Measurements from ENCODE around the gene BCKDHB.

Gene BCKDHB

GRCh38 chr6:80133020-80133419 is 26.5 kb downstream of the BCKDHB start:
- no peaks in the 10 kb centered on the region for H3K9me3 ChIP-seq (ENCODE audit: control insufficient read depth, insufficient read depth, low read length)
- no peak overlapping the region for H3K9ac ChIP-seq (ENCODE audit: low read depth, low read length)
- no peaks in the 10 kb centered on the region for H3K36me3 ChIP-seq (ENCODE audit: insufficient read depth, low read length)
- H3K4me1 ChIP-seq (ENCODE audit: insufficient read depth, low read length), result peaks cover 7% of the 10 kb centered on the region

DNA sequence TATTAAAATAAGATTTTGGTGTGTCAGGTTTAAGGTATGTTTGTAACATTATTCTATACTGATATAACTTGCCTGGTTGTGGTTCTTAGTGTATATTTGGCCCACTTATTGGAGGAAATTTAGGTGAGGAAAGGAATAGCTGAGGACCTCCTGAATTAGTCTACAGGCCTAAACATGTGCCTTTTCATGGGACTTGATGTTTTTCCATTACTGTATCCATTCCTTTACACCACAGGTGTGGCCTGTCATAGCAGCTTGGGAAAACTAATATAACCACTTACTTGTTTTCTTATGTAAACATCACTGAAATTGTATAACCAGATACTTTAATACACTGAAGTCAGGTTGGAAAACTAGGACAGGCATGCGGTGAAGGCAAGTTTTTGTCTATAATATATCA is 27.6 kb downstream of the BCKDHB start:
- Histone ChIP-seq H3K9me3 (ENCODE audit: control insufficient read depth, insufficient read depth, low read length) (no peaks in the 10 kb centered on the region), H3K9ac (ENCODE audit: low read depth, low read length) (no peak overlapping the region), H3K4me1 (ENCODE audit: insufficient read depth, low read length) (peaks cover 3% of the 10 kb centered on the region; the same call in 1 of the 2 replicates), H3K36me3 (ENCODE audit: insufficient read depth, low read length) (no peaks in the 10 kb centered on the region)

DNA sequence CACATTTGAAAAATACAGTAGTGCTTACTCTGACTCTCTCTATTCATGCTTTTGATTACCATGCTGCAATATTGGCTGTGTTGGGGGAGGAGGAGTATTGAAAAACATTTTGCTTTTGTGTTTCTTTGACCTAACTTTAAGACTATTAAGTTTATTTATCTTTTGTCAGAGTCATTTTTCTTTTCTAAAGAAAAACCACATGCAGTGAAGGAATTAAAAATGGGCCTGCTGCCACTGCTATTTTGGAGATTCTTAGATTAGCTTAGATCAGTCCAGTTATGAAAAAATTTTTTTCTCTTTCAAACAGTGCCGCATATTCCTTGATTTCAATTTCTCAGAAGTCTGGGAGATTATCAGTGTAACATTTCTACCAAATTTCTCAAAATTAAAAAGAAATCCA is 36.1 kb downstream of the BCKDHB start:
- Histone ChIP-seq H3K36me3 (ENCODE audit: insufficient read depth, low read length) (no peaks in the 10 kb centered on the region; the same call in 1 of the 2 replicates), H3K9ac (ENCODE audit: low read depth, low read length) (no peak overlapping the region), H3K9me3 (ENCODE audit: control insufficient read depth, insufficient read depth, low read length) (no peaks in the 10 kb centered on the region), H3K4me1 (ENCODE audit: insufficient read depth, low read length) (no peaks in the 10 kb centered on the region)

DNA sequence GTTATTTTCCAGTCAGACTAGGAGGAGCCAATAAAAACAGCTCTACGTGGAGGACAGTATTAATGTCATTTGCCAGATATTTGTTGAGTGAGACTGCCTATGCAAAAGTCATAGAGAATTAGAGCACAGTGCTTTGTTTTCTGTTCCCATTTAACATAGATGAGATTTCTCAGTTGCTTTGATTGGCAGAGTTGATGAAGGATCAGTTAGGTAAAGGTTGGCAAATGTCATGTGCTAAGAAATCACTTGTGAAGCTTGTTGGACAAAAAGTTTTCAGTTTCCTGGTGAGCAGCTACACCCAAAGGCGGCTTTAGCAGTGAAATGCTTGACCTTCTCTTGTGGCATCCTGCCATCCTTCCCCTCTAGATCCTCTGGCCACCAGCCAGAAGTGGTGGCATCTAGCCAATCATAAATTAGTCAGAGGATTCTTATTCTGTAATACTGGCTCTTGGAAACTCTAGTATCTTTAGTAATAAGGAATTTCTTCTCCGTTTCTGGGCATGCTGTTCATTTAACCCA is 37.0 kb downstream of the BCKDHB start:
- H3K9me3 ChIP-seq (ENCODE audit: control insufficient read depth, insufficient read depth, low read length), result no peaks in the 10 kb centered on the region
- H3K36me3 ChIP-seq (ENCODE audit: insufficient read depth, low read length), result no peaks in the 10 kb centered on the region; the same call in 1 of the 2 replicates
- H3K9ac ChIP-seq (ENCODE audit: low read depth, low read length), result no peak overlapping the region
- H3K4me1 ChIP-seq (ENCODE audit: insufficient read depth, low read length), result no peaks in the 10 kb centered on the region

- Histone ChIP-seq H3K4me1 (ENCODE audit: insufficient read depth, low read length) (no peaks in the 10 kb centered on the region), H3K9ac (ENCODE audit: low read depth, low read length) (no peak overlapping the region), H3K9me3 (ENCODE audit: control insufficient read depth, insufficient read depth, low read length) (no peaks in the 10 kb centered on the region), H3K36me3 (ENCODE audit: insufficient read depth, low read length) (no peaks in the 10 kb centered on the region; the same call in 1 of the 2 replicates)
Measured at GRCh38 chr6:80144753-80145315, 38.4 kb downstream of the BCKDHB start.

DNA sequence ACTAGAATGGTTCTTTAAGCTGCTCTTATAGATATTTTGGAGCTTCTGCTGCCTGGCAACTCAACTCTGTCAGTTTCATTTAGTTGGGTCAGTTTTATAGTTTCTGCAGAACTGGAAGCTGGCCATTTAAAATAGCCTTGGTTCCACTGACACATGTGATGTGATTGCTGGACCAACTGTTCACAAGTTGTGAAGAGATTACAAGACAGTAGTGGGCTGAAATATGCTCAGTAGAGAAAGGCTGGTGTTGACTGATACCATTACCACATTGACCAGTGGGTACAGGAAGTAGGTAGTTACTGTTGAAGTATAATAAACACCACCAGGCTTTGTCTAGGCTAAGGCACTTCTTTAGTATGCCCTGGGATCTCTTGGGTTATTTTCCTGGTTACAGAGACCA is 39.0 kb downstream of the BCKDHB start:
- Histone ChIP-seq H3K9me3 (ENCODE audit: control insufficient read depth, insufficient read depth, low read length) (no peaks in the 10 kb centered on the region), H3K36me3 (ENCODE audit: insufficient read depth, low read length) (no peaks in the 10 kb centered on the region; the same call in 1 of the 2 replicates), H3K9ac (ENCODE audit: low read depth, low read length) (no peak overlapping the region), H3K4me1 (ENCODE audit: insufficient read depth, low read length) (no peaks in the 10 kb centered on the region)

GRCh38 chr6:80145921-80146320 is 39.5 kb downstream of the BCKDHB start:
- Histone ChIP-seq H3K36me3 (ENCODE audit: insufficient read depth, low read length) (no peaks in the 10 kb centered on the region; the same call in 1 of the 2 replicates), H3K9ac (ENCODE audit: low read depth, low read length) (no peak overlapping the region), H3K9me3 (ENCODE audit: control insufficient read depth, insufficient read depth, low read length) (no peaks in the 10 kb centered on the region), H3K4me1 (ENCODE audit: insufficient read depth, low read length) (no peaks in the 10 kb centered on the region)

DNA sequence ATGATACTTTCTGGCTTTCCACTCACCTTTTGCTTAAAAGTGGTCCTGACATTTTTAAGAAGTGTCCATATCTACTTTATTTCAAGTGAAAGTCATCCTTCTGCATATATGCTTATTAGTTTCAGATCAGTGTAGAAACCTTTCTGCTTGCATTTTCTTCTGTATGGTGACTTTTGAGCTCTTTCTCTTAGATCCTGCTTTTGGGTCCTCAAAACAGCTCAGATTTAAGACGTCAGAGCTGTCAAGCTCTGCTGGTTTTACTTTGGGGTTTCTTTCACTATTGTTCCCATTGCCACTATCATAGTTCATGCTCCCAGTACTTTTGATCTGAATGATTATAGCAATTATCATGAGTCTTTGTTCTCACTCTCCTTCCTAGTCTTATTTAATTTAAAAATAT is 41.7 kb downstream of the BCKDHB start:
- H3K4me1 ChIP-seq (ENCODE audit: insufficient read depth, low read length), result no peaks in the 10 kb centered on the region
- H3K9ac ChIP-seq (ENCODE audit: low read depth, low read length), result no peak overlapping the region
- H3K36me3 ChIP-seq (ENCODE audit: insufficient read depth, low read length), result no peaks in the 10 kb centered on the region; the same call in 1 of the 2 replicates
- no peaks in the 10 kb centered on the region for H3K9me3 ChIP-seq (ENCODE audit: control insufficient read depth, insufficient read depth, low read length)

- H3K9me3 ChIP-seq (ENCODE audit: control insufficient read depth, insufficient read depth, low read length), result no peaks in the 10 kb centered on the region
- H3K36me3 ChIP-seq (ENCODE audit: insufficient read depth, low read length), result no peaks in the 10 kb centered on the region
- no peak overlapping the region for H3K9ac ChIP-seq (ENCODE audit: low read depth, low read length)
- H3K4me1 ChIP-seq (ENCODE audit: insufficient read depth, low read length), result no peaks in the 10 kb centered on the region
Measured at GRCh38 chr6:80151635-80152034, 45.2 kb downstream of the BCKDHB start.

DNA sequence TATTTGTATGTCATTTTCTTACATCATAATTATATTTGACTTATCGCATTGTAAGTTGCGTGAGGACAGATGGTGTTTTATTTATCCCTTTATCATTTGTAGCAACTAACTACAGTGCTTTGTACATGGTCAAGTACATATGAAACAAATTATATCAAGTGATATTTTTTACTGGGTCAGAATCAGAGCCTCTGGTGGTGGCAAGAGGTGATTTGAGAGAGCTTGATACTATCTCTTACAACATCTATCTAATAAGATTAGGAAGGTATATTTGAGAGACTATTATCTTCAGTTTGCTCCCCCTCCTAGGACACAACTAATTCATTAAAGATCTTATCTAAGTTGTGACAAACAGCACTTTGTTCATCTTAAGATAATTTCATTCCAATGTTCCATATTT is 47.7 kb downstream of the BCKDHB start:
- Histone ChIP-seq H3K4me1 (ENCODE audit: insufficient read depth, low read length) (no peaks in the 10 kb centered on the region), H3K9me3 (ENCODE audit: control insufficient read depth, insufficient read depth, low read length) (no peaks in the 10 kb centered on the region), H3K9ac (ENCODE audit: low read depth, low read length) (no peak overlapping the region), H3K36me3 (ENCODE audit: insufficient read depth, low read length) (no peaks in the 10 kb centered on the region)

DNA sequence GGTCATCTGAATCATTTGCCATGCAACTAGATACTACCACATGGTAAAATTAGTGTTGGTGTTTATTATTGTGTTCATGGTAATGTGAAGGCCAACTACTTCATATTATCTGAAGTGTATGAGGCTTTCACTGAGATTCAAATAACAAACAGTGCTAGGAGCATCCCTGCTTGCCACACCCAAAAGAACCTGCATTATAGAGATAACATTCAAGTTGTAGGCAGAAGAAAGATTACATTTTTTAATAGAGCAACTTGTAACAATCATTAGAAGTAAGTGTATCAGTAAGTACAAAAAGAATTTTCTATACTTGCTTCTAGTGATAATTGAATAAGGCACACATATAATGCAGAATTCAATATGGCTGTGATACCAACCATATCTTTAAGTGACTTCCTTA is 49.8 kb downstream of the BCKDHB start:
- Histone ChIP-seq H3K9ac (ENCODE audit: low read depth, low read length) (no peak overlapping the region), H3K36me3 (ENCODE audit: insufficient read depth, low read length) (no peaks in the 10 kb centered on the region), H3K9me3 (ENCODE audit: control insufficient read depth, insufficient read depth, low read length) (no peaks in the 10 kb centered on the region), H3K4me1 (ENCODE audit: insufficient read depth, low read length) (no peaks in the 10 kb centered on the region)

DNA sequence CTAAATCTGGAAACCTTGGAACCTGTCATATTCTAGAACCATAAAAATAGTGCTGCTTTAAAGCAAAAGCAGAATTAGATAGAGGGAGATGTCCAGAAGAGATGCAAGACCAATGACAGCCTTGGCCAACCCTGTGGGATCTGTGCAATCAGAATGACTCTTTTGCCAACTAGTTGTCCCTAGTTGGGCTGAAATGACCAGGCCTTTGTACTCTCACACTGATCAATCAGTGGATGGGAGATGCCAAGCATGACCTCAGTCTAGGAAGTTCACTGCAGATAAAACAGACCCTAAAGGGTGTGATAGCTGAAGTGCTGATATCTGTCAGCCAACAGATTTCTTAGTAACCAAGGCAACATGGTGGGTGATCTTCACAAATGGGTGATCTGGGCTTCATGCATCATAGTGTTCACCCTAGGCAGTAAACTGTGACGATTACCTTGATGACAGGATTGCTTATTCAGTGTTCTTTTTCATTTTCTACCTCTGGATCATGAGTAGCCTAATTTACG is 52.1 kb downstream of the BCKDHB start:
- H3K9ac ChIP-seq (ENCODE audit: low read depth, low read length), result no peak overlapping the region
- H3K4me1 ChIP-seq (ENCODE audit: insufficient read depth, low read length), result peaks cover 4% of the 10 kb centered on the region
- H3K36me3 ChIP-seq (ENCODE audit: insufficient read depth, low read length), result no peaks in the 10 kb centered on the region
- no peaks in the 10 kb centered on the region for H3K9me3 ChIP-seq (ENCODE audit: control insufficient read depth, insufficient read depth, low read length)

DNA sequence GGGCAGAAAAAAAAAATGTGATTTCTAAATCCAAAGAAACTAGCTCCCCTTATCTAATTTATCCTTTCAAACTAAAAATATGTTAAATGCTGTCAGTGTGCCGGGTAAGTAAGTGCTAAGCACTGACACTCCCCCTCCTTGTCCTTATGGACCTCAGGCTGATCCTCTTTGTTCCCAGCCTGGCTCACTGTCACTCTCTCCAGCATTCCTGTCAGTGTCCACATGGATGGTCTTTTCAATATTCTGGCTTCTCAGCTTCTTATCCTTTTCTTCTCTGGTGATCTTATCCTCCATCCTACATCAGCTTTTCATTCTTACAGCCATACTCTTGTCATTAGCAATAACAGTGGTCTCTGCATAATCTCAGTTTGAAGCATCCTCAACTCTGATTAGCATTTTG is 55.0 kb downstream of the BCKDHB start:
- Histone ChIP-seq H3K36me3 (ENCODE audit: insufficient read depth, low read length) (no peaks in the 10 kb centered on the region), H3K9me3 (ENCODE audit: control insufficient read depth, insufficient read depth, low read length) (no peaks in the 10 kb centered on the region), H3K4me1 (ENCODE audit: insufficient read depth, low read length) (peaks cover 10% of the 10 kb centered on the region)

DNA sequence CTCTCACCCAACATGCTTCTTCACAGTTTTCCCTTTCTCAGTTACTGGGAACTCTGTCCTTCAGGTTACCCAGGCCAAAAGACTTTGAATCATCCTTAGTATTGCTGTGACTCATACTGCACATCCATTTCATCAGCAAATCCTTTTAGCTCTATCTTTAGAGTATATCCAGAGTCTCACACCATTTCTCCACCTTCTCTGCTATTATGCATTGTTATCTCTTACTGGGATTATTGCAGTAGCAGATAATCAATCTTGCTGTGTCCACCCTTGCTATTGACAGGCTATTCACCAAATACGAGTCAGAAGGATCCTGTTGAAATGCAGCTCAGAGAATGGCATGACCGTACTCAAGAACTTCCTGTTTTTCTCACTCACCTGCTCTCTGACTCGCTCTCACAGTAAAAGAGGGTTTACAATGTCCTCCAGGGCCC is 57.3 kb downstream of the BCKDHB start:
- Histone ChIP-seq H3K9ac (ENCODE audit: low read depth, low read length) (no peak overlapping the region), H3K36me3 (ENCODE audit: insufficient read depth, low read length) (no peaks in the 10 kb centered on the region), H3K4me1 (ENCODE audit: insufficient read depth, low read length) (peaks cover 10% of the 10 kb centered on the region), H3K9me3 (ENCODE audit: control insufficient read depth, insufficient read depth, low read length) (no peaks in the 10 kb centered on the region)

More for the DNA sequence above, 55.0 kb downstream of the BCKDHB start:
- no peak overlapping the region for H3K9ac ChIP-seq (ENCODE audit: low read depth, low read length)

GRCh38 chr6:80165143-80165542 is 58.7 kb downstream of the BCKDHB start:
- no peak overlapping the region for H3K9ac ChIP-seq (ENCODE audit: low read depth, low read length)
- H3K36me3 ChIP-seq (ENCODE audit: insufficient read depth, low read length), result no peaks in the 10 kb centered on the region
- H3K9me3 ChIP-seq (ENCODE audit: control insufficient read depth, insufficient read depth, low read length), result no peaks in the 10 kb centered on the region
- peaks cover 10% of the 10 kb centered on the region for H3K4me1 ChIP-seq (ENCODE audit: insufficient read depth, low read length)
